ENCODE data around the gene KIF21B. TPM values are rescaled to one million over a fixed set of nuclear protein-coding genes. Genes with fewer than 3 reads are reported as not detected.

The KIF21B gene
- total and polyA plus RNA-seq, 9 of the 15 experiments (the other 6 are each of a cell fraction or from before 2014, with no cell fraction given): 0.46 to 13.4 (median 5.9) TPM

DNA sequence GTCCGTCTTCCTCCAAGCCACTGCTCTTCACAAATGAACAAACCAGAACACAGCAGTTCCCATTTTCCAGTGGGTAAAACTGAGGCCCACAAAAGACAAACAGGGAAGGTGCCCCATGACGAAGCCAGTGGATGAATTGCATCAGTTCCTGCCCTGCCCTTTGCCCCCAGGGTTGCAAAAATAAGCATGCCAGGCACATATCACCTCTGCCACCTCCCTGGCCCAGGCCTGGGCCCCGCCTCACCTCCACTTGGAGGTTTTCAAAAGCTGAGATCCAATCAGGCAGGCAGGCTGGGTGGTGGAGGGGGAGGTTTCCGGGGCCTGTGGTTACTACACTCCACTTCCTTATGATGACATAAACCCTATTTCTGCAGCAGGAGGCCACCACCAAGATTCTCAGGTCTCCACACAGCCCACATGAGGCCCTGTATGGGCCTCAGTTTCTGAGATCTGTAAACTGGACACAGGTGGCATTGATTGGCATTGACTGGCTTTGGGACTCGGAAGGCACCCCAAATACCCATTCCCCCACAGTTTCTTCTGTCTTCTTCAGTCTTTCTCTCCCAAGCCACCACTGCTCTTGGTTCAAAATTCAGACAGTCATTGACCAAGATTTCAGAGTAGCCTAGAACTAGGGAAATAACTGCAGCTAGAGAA, 4.1 kb downstream of the KIF21B start (continued):
- TF ChIP-seq, protein P1, sequence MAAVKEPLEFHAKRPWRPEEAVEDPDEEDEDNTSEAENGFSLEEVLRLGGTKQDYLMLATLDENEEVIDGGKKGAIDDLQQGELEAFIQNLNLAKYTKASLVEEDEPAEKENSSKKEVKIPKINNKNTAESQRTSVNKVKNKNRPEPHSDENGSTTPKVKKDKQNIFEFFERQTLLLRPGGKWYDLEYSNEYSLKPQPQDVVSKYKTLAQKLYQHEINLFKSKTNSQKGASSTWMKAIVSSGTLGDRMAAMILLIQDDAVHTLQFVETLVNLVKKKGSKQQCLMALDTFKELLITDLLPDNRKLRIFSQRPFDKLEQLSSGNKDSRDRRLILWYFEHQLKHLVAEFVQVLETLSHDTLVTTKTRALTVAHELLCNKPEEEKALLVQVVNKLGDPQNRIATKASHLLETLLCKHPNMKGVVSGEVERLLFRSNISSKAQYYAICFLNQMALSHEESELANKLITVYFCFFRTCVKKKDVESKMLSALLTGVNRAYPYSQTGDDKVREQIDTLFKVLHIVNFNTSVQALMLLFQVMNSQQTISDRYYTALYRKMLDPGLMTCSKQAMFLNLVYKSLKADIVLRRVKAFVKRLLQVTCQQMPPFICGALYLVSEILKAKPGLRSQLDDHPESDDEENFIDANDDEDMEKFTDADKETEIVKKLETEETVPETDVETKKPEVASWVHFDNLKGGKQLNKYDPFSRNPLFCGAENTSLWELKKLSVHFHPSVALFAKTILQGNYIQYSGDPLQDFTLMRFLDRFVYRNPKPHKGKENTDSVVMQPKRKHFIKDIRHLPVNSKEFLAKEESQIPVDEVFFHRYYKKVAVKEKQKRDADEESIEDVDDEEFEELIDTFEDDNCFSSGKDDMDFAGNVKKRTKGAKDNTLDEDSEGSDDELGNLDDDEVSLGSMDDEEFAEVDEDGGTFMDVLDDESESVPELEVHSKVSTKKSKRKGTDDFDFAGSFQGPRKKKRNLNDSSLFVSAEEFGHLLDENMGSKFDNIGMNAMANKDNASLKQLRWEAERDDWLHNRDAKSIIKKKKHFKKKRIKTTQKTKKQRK (IDR thresholded peaks at IDR 0.05; ENCODE audit: borderline replicate concordance, low read depth, low read length): no peak
- TF ChIP-seq NBN (IDR thresholded peaks at IDR 0.05; ENCODE audit: low read depth): 0 out of 2 replicates have a peak, but pooled peaks have one; percentile 65
- TF ChIP-seq NCOA2 (IDR thresholded peaks at IDR 0.05; ENCODE audit: partially characterized antibody in 2 of 2): no peak
- no peak for TF ChIP-seq ZSCAN32 (CRISPR knock-in tag; IDR thresholded peaks at IDR 0.05)
- no peak; the same call in 1 of the 2 replicates for TF ChIP-seq MTA1 (IDR thresholded peaks at IDR 0.05; ENCODE audit: borderline replicate concordance)
- TF ChIP-seq ZNF589 (CRISPR knock-in tag; IDR thresholded peaks at IDR 0.05; ENCODE audit: low read depth): peak; percentile 82; the same call in 1 of the 2 replicates
- peak; percentile 64; the same call in 1 of the 2 replicates for TF ChIP-seq TCFL5 (CRISPR knock-in tag; conservative IDR thresholded peaks at IDR 0.05)
- no peak for TF ChIP-seq ZNF212 (CRISPR knock-in tag; IDR thresholded peaks at IDR 0.05)
- no peak for TF ChIP-seq XRCC3 (IDR thresholded peaks at IDR 0.05)
- TF ChIP-seq, protein P2, sequence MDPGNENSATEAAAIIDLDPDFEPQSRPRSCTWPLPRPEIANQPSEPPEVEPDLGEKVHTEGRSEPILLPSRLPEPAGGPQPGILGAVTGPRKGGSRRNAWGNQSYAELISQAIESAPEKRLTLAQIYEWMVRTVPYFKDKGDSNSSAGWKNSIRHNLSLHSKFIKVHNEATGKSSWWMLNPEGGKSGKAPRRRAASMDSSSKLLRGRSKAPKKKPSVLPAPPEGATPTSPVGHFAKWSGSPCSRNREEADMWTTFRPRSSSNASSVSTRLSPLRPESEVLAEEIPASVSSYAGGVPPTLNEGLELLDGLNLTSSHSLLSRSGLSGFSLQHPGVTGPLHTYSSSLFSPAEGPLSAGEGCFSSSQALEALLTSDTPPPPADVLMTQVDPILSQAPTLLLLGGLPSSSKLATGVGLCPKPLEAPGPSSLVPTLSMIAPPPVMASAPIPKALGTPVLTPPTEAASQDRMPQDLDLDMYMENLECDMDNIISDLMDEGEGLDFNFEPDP (CRISPR knock-in tag; IDR thresholded peaks at IDR 0.05): no peak
- peak; percentile 59 for TF ChIP-seq SMARCE1 (IDR thresholded peaks at IDR 0.05)
- no peak for TF ChIP-seq TCF7L2 (IDR thresholded peaks at IDR 0.05; ENCODE audit: low read depth, low read length)
- no peak for TF ChIP-seq ZNF583 (CRISPR knock-in tag; IDR thresholded peaks at IDR 0.05)
- TF ChIP-seq SAFB (IDR thresholded peaks at IDR 0.05; ENCODE audit: borderline replicate concordance, low read depth, low read length): no peak
- peak; percentile 98 for TF ChIP-seq BCOR (IDR thresholded peaks at IDR 0.05)
- no peak for TF ChIP-seq ZNF644 (tag; IDR thresholded peaks at IDR 0.05; ENCODE audit: low read depth)
- TF ChIP-seq RFX1 (IDR thresholded peaks at IDR 0.05): no peak
- TF ChIP-seq HNRNPH1 (optimal IDR thresholded peaks at IDR 0.05; ENCODE audit: low read depth, low read length): no peak
- TF ChIP-seq ARID1B (IDR thresholded peaks at IDR 0.05): peak; percentile 70
- TF ChIP-seq CBX3 (IDR thresholded peaks at IDR 0.05; ENCODE audit: borderline replicate concordance in 1 of 2, low read length in 2 of 2): no peak; a peak in 1 of 3 replicates
- TF ChIP-seq, protein P3, sequence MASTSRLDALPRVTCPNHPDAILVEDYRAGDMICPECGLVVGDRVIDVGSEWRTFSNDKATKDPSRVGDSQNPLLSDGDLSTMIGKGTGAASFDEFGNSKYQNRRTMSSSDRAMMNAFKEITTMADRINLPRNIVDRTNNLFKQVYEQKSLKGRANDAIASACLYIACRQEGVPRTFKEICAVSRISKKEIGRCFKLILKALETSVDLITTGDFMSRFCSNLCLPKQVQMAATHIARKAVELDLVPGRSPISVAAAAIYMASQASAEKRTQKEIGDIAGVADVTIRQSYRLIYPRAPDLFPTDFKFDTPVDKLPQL (IDR thresholded peaks at IDR 0.05; ENCODE audit: extremely low read depth, insufficient read length): no peak
- TF ChIP-seq, protein P4, sequence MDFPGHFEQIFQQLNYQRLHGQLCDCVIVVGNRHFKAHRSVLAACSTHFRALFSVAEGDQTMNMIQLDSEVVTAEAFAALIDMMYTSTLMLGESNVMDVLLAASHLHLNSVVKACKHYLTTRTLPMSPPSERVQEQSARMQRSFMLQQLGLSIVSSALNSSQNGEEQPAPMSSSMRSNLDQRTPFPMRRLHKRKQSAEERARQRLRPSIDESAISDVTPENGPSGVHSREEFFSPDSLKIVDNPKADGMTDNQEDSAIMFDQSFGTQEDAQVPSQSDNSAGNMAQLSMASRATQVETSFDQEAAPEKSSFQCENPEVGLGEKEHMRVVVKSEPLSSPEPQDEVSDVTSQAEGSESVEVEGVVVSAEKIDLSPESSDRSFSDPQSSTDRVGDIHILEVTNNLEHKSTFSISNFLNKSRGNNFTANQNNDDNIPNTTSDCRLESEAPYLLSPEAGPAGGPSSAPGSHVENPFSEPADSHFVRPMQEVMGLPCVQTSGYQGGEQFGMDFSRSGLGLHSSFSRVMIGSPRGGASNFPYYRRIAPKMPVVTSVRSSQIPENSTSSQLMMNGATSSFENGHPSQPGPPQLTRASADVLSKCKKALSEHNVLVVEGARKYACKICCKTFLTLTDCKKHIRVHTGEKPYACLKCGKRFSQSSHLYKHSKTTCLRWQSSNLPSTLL (IDR thresholded peaks at IDR 0.05): no peak
